Mucosa of rectum (tissue), 2 donors: Measurements from ENCODE around the gene UNC45B.
"Not testable (repeated sequence)": the region's sequence is repeated elsewhere in the genome, so short reads cannot be mapped to it uniquely, and the experiment has no call there.

Experiments
- H3K27ac ChIP-seq, 2 donors: one replicate each; pipeline ENCODE4 v1.7.0; 2013; ENCODE audit warnings: inconsistent platforms in 2 of 2, low read depth in 2 of 2, low read length in 2 of 2
- H3K27me3 ChIP-seq, 2 donors: one replicate each; pipeline ENCODE4 v1.7.0; 2013; ENCODE audit warnings: low read length in 2 of 2; ENCODE audit not compliant: control insufficient read depth in 2 of 2, insufficient read depth in 2 of 2
- H3K36me3 ChIP-seq, 2 donors: one replicate each; pipeline ENCODE4 v1.7.0; 2013; ENCODE audit warnings: low read length in 2 of 2; ENCODE audit not compliant: control insufficient read depth in 2 of 2, insufficient read depth in 2 of 2
- H3K4me1 ChIP-seq, 2 donors: one replicate each; pipeline ENCODE4 v1.7.0; 2013; ENCODE audit warnings: low read length in 2 of 2, mild to moderate bottlenecking in 1 of 2; ENCODE audit not compliant: control insufficient read depth in 2 of 2, insufficient read depth in 2 of 2
- H3K4me3 ChIP-seq, 2 donors: one replicate each; pipeline ENCODE4 v1.7.0; 2013; ENCODE audit warnings: low read length in 2 of 2
- H3K9ac ChIP-seq, 2 donors: one replicate each; pipeline ENCODE4 v1.7.0; 2013; ENCODE audit warnings: low read length in 2 of 2, low read depth in 1 of 2, mild to moderate bottlenecking in 1 of 2
- H3K9me3 ChIP-seq, 2 donors: one replicate each; pipeline ENCODE4 v1.7.0; 2013; ENCODE audit warnings: low read length in 2 of 2; ENCODE audit not compliant: control insufficient read depth in 2 of 2
- donor health status: healthy.
- donor health status: Normal muscosa, but diverticular disease.

The UNC45B gene

GRCh38 chr17:35167666-35168065, 20.0 kb downstream of the UNC45B start:
- H3K36me3 ChIP-seq: no peaks in the 10 kb centered on the region
- H3K27ac ChIP-seq: no peak overlapping the region
- no peaks in the 10 kb centered on the region for H3K9me3 ChIP-seq
- H3K9ac ChIP-seq: no peak overlapping the region
- no peak overlapping the region for H3K4me3 ChIP-seq
- peaks cover 0 to 2% of the 10 kb centered on the region in 2 donors for H3K27me3 ChIP-seq
- no peaks in the 10 kb centered on the region for H3K4me1 ChIP-seq

DNA sequence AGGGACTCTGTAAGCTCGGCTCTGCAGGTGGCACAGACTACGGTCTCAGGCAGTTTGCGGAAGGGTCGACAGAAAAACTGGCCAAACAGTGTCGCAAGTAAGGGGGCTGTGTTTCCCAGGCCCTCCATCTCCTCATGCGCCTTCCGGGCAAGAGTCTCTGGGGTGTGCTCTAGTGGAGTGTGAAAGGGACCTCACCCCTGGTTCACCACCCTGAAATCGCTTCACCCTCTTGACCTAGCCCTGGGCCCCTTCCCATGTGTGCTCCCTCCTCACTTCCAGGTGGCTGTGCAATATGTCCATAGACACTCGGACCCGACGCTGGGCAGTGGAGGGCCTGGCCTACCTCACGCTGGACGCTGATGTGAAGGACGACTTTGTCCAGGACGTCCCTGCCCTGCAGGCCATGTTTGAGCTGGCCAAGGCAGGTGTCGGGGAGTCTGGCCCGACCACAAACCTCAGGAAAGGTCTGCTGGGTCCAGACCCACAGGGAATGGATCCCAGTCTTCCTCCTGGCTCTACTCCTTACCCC, 22.3 kb downstream of the UNC45B start:
- Histone ChIP-seq H3K4me3 (no peak overlapping the region), H3K9ac (no peak overlapping the region), H3K4me1 (no peaks in the 10 kb centered on the region), H3K36me3 (no peaks in the 10 kb centered on the region), H3K27ac (no peak overlapping the region), H3K27me3 (no peaks in the 10 kb centered on the region), H3K9me3 (no peaks in the 10 kb centered on the region)

GRCh38 chr17:35170968-35171771, 23.6 kb downstream of the UNC45B start:
- Histone ChIP-seq H3K9me3 (no peaks in the 10 kb centered on the region), H3K4me3 (no peak overlapping the region), H3K36me3 (no peaks in the 10 kb centered on the region), H3K9ac (no peak overlapping the region), H3K27me3 (no peaks in the 10 kb centered on the region), H3K27ac (no peak overlapping the region), H3K4me1 (no peaks in the 10 kb centered on the region)

DNA sequence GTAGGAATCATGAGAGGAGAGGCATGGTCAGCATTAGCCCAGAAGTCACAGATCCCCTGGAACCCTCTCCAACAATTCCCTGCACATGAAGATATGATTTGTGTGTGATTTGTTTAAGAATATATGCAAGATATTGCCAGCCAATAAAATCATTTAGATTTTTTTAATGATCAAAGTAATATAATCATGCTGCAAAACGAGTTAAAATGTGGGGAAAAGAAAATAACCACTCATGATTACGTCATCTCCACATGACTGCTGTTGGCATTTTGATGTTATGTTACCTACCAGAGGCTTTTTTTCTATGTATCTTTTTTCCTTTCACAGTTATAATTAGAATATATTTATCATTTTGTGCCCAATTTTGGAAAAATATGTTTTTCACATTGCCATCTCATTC, 24.2 kb downstream of the UNC45B start:
- Histone ChIP-seq H3K27me3 (no peaks in the 10 kb centered on the region), H3K4me1 (no peaks in the 10 kb centered on the region), H3K36me3 (no peaks in the 10 kb centered on the region), H3K9me3 (no peaks in the 10 kb centered on the region), H3K9ac (no peak overlapping the region), H3K4me3 (no peak overlapping the region), H3K27ac (no peak overlapping the region)

GRCh38 chr17:35172321-35172720, 24.7 kb downstream of the UNC45B start:
- H3K4me3 ChIP-seq, H3K36me3 ChIP-seq, H3K27ac ChIP-seq, H3K27me3 ChIP-seq, H3K9ac ChIP-seq, H3K9me3 ChIP-seq, H3K4me1 ChIP-seq: not testable (repeated sequence)

- Histone ChIP-seq H3K4me3 (no peak overlapping the region), H3K27ac (no peak overlapping the region), H3K9me3 (no peaks in the 10 kb centered on the region), H3K36me3 (no peaks in the 10 kb centered on the region), H3K27me3 (no peaks in the 10 kb centered on the region), H3K4me1 (no peaks in the 10 kb centered on the region), H3K9ac (no peak overlapping the region)
Measured at GRCh38 chr17:35174835-35175334, 27.3 kb downstream of the UNC45B start.

DNA sequence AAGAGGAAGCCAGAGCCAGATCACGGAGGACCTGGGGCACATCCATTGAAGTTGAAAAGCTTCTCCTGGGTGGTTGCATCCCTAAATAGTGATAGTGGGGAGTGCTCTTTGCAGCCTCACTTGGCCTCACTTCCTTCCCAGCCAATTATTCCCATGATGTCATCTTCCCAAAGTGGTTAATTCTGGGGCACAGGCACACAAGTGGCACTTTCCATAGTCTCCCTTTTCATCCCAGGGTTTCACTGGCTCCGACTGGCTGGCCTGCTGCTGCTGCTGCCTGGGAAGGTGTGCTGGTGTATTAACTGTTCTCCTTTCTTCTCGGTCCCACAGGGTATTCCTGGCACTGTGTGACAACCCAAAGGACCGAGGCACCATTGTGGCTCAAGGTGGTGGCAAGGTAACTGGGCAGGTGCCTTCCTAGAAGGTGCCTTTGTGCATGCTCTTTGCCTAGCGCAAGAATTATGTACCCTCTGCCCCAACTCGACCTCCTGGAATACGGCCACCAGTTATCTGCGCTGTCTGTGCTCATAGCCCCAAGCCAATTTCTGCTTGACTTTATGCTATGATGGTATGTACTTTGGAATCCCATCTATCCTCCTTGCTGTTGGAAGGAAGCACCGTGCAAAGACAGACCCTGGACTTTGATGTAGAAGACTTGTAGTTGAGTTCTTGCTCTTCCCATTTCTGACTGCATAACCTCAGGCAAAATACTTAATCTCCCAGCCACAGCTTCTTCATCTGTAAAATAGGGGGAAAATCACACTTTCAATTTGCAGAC, 28.2 kb downstream of the UNC45B start:
- Histone ChIP-seq H3K36me3 (no peaks in the 10 kb centered on the region), H3K4me1 (no peaks in the 10 kb centered on the region), H3K27ac (no peak overlapping the region), H3K9me3 (no peaks in the 10 kb centered on the region), H3K27me3 (no peaks in the 10 kb centered on the region), H3K4me3 (no peak overlapping the region), H3K9ac (no peak overlapping the region)

GRCh38 chr17:35176897-35177296, 29.3 kb downstream of the UNC45B start:
- Histone ChIP-seq H3K4me3 (no peak overlapping the region), H3K9me3 (no peaks in the 10 kb centered on the region), H3K36me3 (no peaks in the 10 kb centered on the region), H3K27me3 (no peaks in the 10 kb centered on the region), H3K9ac (no peak overlapping the region), H3K27ac (no peak overlapping the region), H3K4me1 (no peaks in the 10 kb centered on the region)

DNA sequence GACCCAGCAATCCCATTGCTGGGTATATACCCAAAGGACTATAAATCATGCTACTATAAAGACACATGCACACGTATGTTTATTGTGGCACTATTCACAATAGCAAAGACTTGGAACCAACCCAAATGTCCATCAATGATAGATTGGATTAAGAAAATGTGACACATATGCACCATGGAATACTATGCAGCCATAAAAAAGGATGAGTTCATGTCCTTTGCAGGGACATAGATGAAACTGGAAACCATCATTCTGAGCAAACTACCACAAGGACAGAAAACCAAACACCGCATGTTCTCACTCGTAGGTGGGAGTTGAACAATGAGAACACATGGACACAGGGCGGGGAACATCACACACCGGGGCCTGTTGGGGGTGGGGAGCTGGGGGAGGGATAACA, 31.8 kb downstream of the UNC45B start:
- not testable (repeated sequence) for H3K27ac ChIP-seq, H3K27me3 ChIP-seq, H3K4me3 ChIP-seq, H3K4me1 ChIP-seq, H3K9ac ChIP-seq, H3K36me3 ChIP-seq, H3K9me3 ChIP-seq

GRCh38 chr17:35183332-35183731, 35.7 kb downstream of the UNC45B start:
- no peaks in the 10 kb centered on the region for H3K36me3 ChIP-seq
- H3K9ac ChIP-seq: no peak overlapping the region
- H3K9me3 ChIP-seq: no peaks in the 10 kb centered on the region
- no peak overlapping the region for H3K27ac ChIP-seq
- no peaks in the 10 kb centered on the region for H3K27me3 ChIP-seq
- no peak overlapping the region for H3K4me3 ChIP-seq
- peaks cover 0 to 4% of the 10 kb centered on the region in 2 donors for H3K4me1 ChIP-seq
